A549 (cell line): ENCODE results near the gene ZSCAN10.

ENCODE experiments used
- EHMT2 ChIP-seq: fragments of 200-600 bp; sonication (generic); IDR thresholded peaks from 2 replicates; pipeline ENCODE4 v1.6.1; 2016; ENCODE audit warnings: antibody characterized with exemption, low read depth, mild to moderate bottlenecking, moderate library complexity
- HDAC2 ChIP-seq: fragments of 200-600 bp; sonication (generic); IDR thresholded peaks from 2 replicates; pipeline ENCODE4 v1.6.1; 2016
- TF ChIP-seq, protein P1 (sequence below): fragments of >200 bp; sonication (Bioruptor Twin); formaldehyde crosslinking; IDR thresholded peaks from 3 replicates; pipeline ENCODE4 v1.5.1; 2016
- TF ChIP-seq, protein P2 (sequence below): IDR thresholded peaks from 2 replicates; pipeline ENCODE4 v1.6.1; 2012

DNA sequence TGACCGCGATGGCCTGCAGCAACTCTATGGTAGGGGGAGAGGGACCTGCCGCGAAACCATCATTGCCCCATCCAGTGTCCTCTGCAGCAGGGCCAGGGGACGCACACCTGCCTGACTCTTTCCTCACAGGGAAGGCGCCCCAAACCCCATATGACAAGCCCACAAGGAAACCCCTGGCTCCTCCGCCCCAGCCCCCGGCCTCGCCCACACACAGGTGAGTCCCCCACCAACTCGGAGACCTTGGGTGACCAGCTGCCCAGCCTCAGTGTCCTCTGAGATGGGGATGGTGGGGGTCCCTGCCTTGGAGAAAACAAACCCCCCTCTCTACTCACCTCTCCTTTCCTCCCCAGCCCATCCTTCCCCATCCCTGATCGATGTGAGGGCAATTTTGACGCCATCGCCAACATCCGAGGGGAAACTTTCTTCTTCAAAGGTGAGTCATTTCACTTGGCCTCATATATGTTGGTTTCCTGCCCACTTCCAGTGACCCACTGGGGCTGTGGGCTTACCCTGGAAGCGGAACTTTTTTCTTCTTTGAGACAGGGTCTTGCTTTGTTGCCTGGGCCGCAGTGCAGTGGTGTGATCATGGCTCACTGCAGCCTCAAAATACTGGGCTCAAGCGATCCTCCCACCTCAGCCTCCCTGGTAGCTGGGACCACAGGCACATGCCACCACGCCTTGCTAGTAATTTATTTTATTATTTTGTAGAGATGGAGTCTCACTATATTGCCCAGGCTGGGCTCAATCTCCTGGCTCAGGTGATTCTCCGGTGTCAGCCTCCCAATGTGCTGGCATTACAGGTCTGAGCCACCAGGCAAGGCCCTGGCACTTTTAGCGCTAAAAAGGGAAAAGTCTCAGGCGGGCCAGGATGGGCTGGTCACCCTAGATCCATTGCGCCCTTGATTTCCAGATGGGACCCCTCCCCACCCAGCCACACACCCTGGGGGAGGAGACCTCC is 41.6 kb downstream of the ZSCAN10 start:
- TF ChIP-seq, protein P1, sequence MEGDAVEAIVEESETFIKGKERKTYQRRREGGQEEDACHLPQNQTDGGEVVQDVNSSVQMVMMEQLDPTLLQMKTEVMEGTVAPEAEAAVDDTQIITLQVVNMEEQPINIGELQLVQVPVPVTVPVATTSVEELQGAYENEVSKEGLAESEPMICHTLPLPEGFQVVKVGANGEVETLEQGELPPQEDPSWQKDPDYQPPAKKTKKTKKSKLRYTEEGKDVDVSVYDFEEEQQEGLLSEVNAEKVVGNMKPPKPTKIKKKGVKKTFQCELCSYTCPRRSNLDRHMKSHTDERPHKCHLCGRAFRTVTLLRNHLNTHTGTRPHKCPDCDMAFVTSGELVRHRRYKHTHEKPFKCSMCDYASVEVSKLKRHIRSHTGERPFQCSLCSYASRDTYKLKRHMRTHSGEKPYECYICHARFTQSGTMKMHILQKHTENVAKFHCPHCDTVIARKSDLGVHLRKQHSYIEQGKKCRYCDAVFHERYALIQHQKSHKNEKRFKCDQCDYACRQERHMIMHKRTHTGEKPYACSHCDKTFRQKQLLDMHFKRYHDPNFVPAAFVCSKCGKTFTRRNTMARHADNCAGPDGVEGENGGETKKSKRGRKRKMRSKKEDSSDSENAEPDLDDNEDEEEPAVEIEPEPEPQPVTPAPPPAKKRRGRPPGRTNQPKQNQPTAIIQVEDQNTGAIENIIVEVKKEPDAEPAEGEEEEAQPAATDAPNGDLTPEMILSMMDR, result no peak
- TF ChIP-seq, protein P2, sequence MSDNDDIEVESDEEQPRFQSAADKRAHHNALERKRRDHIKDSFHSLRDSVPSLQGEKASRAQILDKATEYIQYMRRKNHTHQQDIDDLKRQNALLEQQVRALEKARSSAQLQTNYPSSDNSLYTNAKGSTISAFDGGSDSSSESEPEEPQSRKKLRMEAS, result no peak
- TF ChIP-seq HDAC2, result no peak
- TF ChIP-seq EHMT2, result no peak
